ENCODE measurements around the gene GPRC5D. TPM values are rescaled to one million over a fixed set of nuclear protein-coding genes. Genes with fewer than 3 reads are reported as not detected.

GPRC5D gene
- total and polyA plus RNA-seq, 9 of the 15 experiments (the other 6 are each of a cell fraction or from before 2014, with no cell fraction given), result 1.0 to 1.1 TPM; not detected in 7

DNA sequence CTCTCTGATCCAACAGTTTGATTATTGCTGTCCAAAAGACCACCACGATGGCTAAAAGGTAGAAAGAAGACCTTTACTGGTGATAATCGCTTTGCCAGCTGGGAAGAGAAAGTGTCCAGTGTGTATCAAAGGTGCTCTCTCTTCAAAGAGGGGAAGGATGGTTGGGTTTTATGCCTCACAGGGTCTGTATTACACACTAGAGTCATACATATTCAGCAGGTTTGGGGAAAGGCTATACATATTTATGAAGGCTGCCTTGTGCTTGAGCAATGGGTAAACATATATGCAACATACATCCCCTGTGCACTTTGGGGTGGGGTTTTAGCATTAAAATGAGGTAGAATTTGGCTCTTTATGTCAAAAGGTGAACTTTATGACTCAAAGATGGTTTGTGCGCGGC lies 18.2 kb downstream of the GPRC5D start (continued):
- TF ChIP-seq, protein P1, sequence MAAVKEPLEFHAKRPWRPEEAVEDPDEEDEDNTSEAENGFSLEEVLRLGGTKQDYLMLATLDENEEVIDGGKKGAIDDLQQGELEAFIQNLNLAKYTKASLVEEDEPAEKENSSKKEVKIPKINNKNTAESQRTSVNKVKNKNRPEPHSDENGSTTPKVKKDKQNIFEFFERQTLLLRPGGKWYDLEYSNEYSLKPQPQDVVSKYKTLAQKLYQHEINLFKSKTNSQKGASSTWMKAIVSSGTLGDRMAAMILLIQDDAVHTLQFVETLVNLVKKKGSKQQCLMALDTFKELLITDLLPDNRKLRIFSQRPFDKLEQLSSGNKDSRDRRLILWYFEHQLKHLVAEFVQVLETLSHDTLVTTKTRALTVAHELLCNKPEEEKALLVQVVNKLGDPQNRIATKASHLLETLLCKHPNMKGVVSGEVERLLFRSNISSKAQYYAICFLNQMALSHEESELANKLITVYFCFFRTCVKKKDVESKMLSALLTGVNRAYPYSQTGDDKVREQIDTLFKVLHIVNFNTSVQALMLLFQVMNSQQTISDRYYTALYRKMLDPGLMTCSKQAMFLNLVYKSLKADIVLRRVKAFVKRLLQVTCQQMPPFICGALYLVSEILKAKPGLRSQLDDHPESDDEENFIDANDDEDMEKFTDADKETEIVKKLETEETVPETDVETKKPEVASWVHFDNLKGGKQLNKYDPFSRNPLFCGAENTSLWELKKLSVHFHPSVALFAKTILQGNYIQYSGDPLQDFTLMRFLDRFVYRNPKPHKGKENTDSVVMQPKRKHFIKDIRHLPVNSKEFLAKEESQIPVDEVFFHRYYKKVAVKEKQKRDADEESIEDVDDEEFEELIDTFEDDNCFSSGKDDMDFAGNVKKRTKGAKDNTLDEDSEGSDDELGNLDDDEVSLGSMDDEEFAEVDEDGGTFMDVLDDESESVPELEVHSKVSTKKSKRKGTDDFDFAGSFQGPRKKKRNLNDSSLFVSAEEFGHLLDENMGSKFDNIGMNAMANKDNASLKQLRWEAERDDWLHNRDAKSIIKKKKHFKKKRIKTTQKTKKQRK (IDR thresholded peaks at IDR 0.05; ENCODE audit: borderline replicate concordance, low read depth, low read length), result no peak
- no peak for TF ChIP-seq MED1 (CRISPR knock-in tag; IDR thresholded peaks at IDR 0.05; ENCODE audit: borderline replicate concordance)
- TF ChIP-seq ZNF507 (tag; conservative IDR thresholded peaks at IDR 0.05), result no peak
- TF ChIP-seq, protein P2, sequence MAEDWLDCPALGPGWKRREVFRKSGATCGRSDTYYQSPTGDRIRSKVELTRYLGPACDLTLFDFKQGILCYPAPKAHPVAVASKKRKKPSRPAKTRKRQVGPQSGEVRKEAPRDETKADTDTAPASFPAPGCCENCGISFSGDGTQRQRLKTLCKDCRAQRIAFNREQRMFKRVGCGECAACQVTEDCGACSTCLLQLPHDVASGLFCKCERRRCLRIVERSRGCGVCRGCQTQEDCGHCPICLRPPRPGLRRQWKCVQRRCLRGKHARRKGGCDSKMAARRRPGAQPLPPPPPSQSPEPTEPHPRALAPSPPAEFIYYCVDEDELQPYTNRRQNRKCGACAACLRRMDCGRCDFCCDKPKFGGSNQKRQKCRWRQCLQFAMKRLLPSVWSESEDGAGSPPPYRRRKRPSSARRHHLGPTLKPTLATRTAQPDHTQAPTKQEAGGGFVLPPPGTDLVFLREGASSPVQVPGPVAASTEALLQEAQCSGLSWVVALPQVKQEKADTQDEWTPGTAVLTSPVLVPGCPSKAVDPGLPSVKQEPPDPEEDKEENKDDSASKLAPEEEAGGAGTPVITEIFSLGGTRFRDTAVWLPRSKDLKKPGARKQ (CRISPR knock-in tag; IDR thresholded peaks at IDR 0.05), result no peak
- no peak for TF ChIP-seq JUNB (CRISPR knock-in tag; conservative IDR thresholded peaks at IDR 0.05)
